Neural cell (in vitro differentiated cells): ENCODE measurements around the gene SULT1A1.

Experiments
- EZH2 ChIP-seq: fragments of 200-600, 300-800 bp; shearing (Covaris generic), sonication (generic); IDR thresholded peaks from 2 replicates; pipeline ENCODE4 v1.6.1; 2014; ENCODE audit warnings: antibody characterized with exemption, low read length, borderline replicate concordance, mild to moderate bottlenecking; ENCODE audit not compliant: insufficient read depth, poor library complexity, severe bottlenecking
- TF ChIP-seq, protein P1 (sequence below): fragments of 450-650 bp; IDR thresholded peaks from 2 replicates; pipeline ENCODE4 v1.5.1; 2014; ENCODE audit warnings: antibody characterized with exemption, mild to moderate bottlenecking, moderate library complexity; ENCODE audit not compliant: poor library complexity, severe bottlenecking

DNA sequence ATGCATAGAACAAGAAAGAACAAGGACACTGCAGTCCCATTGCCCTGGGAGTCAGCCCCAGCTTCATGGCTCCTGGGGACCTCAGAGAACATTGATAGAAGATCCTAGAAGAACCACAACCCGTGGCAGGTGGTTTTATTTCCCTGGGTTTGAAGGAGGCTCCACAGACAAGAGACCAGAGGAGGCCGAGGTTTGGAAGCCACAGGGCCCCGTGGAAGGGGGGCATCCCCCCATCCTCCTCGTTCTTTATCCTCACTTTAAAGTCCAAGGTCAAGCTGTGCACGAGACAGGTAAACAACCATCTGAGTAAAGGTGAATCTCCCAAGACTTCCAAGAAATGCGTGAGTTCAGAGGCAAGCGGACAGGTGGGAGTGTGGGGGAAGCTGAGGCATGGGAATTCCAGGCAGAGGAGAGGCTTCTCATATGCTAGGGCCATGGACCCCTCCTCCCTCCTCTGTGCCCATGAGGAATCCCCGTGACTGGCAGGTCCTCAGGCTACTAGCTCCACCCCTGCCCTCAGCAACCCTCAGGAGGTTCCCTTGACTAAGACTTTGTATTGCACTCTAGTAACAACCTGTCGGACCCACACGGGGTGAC is 849 bp upstream of the SULT1A1 start:
- TF ChIP-seq, protein P1, sequence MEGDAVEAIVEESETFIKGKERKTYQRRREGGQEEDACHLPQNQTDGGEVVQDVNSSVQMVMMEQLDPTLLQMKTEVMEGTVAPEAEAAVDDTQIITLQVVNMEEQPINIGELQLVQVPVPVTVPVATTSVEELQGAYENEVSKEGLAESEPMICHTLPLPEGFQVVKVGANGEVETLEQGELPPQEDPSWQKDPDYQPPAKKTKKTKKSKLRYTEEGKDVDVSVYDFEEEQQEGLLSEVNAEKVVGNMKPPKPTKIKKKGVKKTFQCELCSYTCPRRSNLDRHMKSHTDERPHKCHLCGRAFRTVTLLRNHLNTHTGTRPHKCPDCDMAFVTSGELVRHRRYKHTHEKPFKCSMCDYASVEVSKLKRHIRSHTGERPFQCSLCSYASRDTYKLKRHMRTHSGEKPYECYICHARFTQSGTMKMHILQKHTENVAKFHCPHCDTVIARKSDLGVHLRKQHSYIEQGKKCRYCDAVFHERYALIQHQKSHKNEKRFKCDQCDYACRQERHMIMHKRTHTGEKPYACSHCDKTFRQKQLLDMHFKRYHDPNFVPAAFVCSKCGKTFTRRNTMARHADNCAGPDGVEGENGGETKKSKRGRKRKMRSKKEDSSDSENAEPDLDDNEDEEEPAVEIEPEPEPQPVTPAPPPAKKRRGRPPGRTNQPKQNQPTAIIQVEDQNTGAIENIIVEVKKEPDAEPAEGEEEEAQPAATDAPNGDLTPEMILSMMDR, result no peak
- no peak for TF ChIP-seq EZH2
